G401 (cell line): Measurements from ENCODE around the gene GID8. TPM values are rescaled to one million over a fixed set of nuclear protein-coding genes. Genes with fewer than 3 reads are reported as not detected.

Experiments used
- DNase-seq: peaks from one replicate; pipeline ENCODE4 v3.0.0-alpha.2; 2015; ENCODE audit warnings: low spot score
- in situ Hi-C: cut with HindIII; loops from 2 replicates; pipeline ENCODE4 v1.10.0; 2016; ENCODE audit warnings: low sequenced_read_pairs, mixed read lengths
- total RNA-seq: library from RNA; depleted of rRNA; stranded (reverse); fragments of >200 nt; shearing (Covaris generic); gene quantifications from 2 replicates; pipeline ENCODE4 v1.2.3, GENCODE V29; 2014

Gene GID8
- total RNA-seq, 1 experiment from 2014 or later = 49.2 TPM

DNA sequence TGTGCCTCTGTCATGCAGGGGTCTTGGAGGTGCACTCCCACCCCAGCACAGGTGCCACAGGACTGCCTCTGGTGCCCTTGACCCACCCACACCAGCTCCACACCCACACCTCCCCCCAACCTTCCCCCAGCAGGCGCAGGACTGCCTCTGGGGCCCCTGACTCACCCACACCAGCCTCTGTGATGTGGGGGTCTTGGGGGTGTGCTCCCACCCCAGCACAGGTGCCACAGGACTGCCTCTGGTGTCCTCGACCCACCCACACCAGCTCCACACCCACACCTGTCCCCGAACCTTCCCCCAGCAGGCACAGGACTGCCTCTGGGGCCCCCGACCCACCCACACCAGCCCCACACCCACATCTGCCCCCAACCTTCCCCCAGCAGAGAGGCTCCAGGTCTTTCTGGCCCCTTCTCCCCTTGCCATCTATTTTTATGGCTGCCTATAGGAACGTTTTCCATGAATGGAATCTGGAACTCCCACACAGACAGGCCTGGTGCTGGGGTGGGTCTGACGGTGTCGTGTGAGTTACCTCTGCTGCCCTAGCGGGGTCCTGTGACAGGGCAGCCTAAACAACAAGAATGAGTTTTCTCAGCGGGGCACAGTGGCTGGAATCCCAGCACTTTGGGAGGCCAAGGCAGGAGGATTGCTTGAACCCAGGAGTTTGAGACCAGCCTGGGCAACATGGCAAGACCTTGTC, 38.0 kb downstream of the GID8 start:
- DNase-seq = no peak
- in situ Hi-C loops = no loop called here

DNA sequence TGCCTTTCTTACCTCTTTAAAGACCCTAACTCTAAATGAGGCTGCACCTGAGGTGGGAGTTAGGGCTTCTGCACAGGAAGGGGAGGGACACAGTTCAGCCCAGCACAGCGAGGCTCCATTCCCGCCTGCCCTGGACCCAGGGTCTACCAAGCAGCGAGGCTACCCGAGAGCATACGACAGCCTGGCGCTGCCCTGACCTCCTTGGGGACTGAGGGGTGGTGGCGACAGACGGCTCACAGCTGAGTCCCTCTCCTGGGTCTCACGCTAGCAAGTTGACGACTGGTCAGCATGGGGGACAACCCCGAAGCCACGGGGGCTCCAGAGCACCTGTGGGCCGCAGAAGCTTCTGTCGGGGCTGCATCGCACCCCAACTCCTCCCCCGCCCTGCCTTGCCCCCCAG, 38.9 kb downstream of the GID8 start:
- no peak for DNase-seq
- in situ Hi-C loops = no loop called here

DNA sequence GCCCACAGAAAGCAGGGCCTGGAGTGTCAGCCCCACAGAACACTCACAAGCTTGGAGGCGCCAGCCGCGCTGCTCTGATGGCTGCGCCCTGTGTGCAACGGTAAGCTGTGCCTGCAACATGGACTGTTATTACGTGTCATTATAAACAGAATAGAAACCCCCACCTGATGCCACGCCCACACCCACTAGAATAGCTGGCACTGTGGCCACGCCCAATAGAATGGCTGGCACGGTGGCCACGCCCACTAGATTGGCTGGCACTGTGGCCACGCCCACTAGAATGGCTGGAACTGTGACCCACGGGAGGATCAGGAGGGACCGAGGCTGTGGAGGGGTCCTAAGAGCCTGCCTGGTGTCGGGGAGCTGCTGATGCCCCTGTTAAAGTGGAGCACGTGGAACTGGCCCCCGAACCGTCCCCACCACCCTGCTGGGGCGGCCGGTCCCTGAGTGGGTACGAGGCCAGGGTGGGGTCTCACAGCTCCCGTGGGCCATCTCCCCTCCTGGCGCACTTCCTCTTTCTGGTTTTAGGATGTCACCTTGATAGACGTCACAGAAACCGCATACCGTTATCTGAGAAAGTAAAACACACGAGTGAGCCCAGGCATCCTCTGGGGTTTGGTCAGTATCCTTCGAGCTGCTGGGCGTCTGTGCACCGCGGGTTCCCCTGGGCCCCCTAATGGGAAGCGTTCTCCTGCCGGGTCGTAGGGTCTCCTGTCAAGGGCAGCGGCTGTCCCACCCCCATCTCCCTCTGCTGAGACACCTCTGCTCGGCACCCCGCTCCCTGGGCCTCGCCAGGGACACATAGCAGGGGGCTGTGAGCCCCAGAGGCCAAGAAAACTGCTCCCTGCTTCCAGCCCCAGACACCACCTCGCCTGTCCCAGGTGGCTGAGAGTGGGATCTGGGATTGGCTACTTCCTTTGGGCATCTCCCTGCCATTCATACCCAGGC, 39.9 kb downstream of the GID8 start:
- DNase-seq = no peak
- in situ Hi-C loops = no loop called here

DNA sequence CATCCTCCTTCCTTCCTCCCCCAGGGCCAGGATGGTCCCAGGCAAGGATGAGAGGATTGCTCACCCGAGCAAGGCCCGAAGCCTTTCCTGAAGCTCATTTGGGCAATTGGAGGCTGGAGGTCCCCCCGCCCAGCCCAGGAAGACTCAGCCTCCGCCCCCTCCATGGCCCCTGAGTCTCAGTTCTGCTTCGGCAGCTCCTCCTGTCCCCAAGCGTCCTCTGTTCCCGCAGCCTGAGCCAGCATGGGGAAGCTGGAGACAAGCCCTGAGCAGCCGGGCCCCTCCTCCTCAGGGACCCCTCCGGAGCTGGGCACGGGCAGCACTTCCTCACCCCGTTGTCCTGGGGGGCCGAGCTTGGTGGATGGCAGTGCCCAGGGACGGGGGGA, 40.6 kb downstream of the GID8 start:
- in situ Hi-C loops = no loop called here
- DNase-seq = no peak

DNA sequence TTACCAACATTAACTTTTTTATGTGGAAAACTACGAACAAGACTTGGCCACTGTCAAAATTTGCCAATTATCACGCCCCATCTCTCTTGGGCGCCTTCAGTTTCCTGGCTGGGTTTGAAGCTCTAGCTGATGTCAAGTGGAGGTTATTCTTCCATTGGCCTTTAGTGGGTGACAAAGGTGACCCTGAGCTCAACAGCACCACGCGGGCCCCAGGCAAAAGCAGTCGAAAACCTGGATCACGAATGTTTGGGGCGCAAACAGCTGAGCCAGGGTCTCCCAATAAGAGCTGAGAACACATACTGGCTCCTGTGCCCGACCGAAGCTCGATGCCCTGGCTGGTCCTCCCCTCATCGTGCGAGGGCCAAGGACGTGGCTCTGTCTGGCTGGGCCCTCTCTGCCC, 41.4 kb downstream of the GID8 start:
- in situ Hi-C loops = no loop called here
- no peak for DNase-seq

DNA sequence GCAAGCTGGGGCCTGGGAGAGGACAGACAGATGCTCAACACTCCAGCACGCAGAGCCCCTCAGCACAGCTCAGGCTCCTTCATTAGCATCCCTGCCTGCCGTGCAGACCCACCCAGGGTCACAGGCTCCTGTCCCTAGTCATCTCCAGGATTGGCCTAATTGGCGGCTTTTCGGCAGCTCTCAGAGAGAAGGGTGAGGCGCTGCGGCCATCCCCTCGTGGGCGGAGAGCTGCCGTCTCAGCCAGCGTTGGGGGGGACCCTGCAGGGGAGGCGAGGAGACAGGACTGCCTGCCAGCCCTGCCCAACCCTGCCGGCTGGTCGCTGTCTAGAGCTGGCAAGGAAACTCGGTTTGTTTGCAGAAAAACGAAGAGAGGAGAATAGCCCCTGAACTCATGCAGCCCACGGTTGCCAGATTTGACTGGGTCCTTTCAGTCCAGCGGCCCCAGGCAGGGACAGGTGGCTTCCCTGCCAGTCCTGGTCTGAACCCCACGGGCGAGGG, 42.0 kb downstream of the GID8 start:
- in situ Hi-C loops = no loop called here
- DNase-seq = peak; percentile 33

DNA sequence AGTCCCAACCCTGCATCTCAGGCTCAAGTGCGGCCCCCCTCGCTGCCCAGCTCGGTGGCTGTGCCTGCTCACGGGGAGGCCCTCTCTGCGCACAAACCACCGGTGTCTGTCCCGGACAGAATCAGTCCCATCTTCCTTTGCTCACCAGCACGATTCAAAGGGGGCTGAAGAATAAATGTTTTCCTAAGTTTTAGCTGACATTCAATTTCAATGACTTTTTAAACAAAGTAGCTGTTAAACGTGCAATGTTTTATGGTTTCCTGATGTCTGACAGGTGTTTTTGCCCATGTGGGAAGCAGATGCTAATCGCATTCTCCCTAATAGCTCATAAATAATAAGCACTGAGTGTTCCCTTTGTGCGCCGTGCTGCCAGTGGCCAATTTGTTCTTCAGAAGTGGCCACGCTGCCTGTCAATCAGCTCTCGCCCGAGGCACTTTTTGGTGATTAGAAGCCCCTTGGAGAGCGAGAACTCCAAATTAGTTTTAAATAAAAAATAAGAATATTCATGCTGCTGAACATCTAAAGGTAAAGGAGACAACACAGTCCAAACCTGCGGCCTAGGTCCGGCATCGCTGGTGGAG, 42.5 kb downstream of the GID8 start:
- in situ Hi-C loops = no loop called here
- DNase-seq = no peak

DNA sequence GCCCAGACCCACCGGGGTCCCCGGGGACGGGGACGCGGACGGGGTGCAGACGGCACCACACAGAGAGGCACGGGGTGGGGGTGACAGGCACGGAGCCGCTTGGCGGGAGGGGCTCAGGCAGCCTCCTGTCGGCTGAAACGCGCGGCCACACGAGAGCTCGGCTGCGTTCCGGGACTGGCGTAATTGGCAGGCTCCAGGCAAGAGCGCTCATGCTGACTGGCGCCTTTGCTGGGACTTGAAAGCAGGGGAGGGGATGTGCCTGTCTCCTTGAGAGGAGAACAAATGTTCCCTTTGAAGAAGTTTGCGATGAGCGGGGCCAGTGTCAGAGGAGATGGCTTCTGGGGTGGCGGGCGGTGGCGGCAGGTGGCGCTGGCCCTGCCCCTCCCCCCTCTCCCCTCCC, 43.0 kb downstream of the GID8 start:
- DNase-seq = peak; percentile 28
- in situ Hi-C loops = no loop called here

DNA sequence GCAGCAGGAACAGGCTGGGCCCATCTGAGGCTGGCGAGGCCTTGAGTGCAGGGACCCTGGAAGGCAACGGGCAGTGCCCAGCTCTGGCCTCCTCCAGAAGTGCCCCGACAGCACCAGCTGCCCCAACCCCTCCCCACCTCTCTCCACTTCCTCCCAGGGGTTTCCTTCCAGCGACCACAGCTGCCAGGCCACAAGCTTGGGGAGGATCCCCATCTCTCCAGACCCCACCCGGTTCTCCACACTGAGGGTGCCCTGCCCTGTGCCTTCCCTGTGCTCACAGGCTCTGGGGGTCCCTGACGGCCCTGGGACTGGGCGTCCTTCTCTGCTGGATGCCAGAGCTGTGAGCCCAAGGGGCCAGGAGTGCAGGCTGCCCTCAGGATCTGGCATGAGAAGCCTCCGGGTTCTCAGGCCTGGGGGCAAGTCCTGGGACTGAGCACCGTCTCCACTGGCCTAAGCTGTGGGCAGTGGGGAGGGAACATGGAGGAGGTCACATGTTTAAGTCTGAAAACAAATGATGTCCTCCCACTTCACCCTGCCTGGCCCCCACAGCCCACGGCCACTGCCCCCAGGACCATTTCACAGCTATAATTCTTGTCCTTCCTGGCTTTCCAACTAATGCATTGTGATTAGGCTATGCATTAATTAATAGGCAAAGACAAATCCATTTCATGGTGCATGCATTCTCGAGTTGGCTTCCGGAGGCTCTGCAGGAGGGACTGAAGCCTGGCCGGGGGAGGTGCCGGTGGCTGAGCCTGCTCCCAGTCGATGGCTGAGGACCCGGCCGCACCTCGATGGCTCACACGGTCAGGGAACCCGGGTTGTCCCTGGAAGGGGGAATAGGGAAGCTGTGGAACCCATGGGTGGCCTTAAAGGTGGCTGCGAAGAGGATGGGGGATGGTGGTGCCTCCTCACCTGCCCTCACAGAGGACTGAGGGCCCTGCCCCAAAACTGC, 44.5 kb downstream of the GID8 start:
- in situ Hi-C loops = no loop called here
- no peak for DNase-seq

DNA sequence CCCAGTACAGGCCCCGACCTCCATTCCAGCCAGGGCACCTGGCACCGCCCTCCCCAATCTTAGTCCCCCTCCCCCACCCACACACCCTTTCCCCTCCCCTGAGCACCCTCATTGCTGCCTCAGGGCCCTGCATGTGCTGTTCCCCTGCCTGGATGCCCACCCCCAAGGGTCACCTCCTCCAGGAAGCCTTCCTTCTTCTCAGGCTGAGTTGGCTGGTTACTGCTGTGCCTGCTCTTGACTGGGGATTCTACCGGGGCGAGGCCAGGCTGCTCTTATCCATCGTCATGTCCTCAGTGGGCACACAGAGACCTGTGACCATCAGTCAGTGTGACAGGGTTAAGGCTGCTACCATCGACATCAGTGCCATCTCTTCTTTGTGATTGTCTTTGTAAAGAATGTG, 45.3 kb downstream of the GID8 start:
- no peak for DNase-seq
- in situ Hi-C loops = no loop called here

DNA sequence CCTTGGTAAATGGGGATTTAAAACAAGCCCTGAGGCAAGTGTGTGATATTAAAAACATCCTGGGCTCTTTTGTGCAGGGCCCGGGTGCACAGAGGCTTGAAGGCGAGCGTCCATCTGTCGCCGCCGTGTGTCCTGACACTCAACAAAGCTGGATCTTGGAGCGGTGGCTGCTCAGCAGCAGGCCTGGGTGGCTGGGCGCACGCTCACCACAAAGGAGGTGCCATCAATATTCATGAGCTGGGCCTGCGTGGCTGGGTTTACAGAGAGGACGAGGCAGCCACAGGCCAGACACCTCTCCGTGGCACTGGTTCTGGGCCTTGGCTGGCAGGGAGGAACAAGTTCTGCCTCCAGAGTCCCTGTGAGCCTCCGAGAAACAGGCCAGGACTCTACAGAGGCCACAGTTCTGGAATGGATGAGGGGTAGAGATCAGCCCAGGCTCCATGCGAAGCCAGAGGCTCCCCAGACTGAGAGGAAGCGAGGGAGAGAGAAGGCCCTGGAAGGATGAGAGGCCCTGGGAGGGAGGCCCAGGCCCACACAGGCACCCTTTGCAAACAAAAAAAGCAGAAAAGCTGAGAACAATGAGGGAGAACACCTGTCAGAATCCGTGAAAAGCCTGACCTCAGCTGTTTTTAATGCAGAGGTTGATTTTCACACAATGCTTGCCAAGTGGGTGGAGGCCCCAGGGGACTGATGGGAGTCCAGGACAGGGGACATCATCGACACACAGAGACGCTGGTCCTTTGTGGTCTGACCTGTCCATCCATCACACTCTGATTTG, 46.9 kb downstream of the GID8 start:
- DNase-seq = peak; percentile 10
- in situ Hi-C loops = no loop called here

DNA sequence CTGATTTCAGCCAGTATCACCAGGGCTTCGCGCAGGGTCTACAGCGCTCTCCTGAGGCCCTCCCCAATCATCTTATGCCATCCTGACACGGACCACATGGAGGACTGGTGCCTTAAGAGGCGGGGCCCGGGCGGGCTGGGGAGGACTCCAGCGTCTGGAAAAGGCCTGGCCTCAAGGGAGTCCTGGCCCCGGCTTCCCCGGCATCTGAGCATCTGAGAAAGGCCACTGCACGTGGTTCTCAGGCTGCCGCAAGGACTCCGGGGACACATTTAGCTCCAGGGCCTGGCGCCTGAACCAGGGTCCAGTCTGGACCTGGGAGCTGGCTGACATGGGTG, 47.5 kb downstream of the GID8 start:
- DNase-seq = no peak
- in situ Hi-C loops = no loop called here

DNA sequence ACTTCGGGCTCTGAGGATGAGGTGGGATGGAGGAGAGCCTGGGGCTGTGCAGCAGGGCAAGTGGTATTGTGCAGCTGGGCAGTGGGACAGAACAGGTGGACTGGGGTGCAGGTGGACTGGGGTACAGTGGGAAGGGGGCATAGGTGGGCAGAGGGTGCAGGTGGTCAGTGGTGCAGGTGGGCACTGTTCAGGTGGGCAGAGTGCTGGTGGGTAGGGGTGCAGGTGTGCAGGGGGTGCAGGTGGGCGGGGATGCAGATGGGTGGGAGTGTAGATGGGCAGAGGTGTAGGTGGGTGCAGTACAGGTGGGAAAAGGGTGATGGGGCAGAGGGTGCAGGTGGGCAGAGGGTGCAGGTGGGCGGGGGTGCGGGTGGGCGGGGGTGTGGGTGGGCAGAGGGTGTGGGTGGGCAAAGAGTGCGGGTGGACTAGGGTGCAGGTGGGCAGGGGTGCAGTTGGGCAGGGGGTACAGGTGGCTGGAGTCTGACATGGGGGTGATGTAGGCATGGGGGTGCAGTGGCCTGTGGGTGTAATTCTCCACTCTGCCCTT, 48.4 kb downstream of the GID8 start:
- DNase-seq = no peak
- in situ Hi-C loops = no loop called here

DNA sequence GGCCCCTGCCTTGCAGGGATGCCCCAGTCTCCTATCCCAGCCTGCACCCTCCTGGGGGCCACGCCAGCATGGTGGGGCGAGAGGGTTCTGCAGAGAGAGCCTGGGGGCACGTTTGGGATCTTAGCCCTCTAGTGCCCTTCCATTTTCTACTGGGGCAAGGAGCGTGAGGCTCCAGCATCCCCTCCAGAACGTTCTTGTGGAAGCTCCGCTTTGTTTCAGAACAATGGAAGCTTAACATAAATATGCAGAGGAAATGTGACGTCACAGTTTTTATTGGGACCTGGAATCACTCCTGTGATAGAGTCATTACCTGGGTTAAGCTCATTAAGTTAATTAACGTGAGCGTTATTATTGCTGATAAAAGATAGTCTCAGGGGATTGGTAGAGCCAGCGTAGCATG, 49.2 kb downstream of the GID8 start:
- in situ Hi-C loops = no loop called here
- no peak for DNase-seq

DNA sequence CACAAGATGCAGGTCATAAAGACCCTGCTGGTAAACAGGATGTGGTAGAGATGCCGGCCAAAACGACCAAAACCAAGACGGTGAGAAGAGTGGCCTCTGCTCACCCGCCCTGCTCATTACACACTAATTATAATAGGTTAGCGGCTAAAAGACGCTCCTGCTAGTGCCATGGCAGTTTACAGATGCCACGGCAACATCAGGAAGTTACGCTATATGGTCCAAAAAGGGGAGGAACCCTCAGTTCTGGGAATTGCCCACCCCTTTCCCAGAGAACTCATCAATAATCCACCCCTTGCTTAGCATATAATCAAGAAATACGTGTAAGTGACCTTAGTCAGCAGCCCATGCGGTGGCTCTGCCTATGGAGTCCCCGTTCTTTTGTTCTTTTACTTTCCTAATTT, 51.3 kb downstream of the GID8 start:
- DNase-seq = no peak
- in situ Hi-C loops = no loop called here

DNA sequence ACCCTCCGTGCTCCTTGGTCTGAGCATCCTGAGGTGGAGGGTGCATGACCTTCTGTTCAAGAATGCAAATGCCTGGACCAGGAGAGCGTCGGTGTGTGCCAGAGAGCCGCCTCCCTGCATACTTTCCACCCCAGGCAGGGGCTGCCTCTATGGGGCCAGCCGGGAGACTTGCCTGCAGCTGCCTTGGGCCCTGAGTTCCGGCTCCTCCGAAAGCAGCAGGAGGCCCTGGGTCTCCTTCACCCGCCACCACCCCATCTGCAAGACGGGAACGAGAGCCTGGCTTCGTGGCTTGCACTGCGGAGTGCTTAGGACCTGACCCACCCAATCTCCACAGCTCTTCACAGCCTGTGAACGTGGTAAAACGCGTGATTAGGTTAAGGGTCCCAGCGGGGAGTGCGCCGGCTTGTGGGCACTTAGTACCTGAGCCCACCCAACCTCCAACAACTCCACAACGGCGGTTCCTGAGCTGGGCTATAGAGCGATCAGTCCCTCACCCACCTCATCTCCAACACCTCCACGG, 52.4 kb downstream of the GID8 start:
- DNase-seq = no peak
- in situ Hi-C loops = no loop called here

DNA sequence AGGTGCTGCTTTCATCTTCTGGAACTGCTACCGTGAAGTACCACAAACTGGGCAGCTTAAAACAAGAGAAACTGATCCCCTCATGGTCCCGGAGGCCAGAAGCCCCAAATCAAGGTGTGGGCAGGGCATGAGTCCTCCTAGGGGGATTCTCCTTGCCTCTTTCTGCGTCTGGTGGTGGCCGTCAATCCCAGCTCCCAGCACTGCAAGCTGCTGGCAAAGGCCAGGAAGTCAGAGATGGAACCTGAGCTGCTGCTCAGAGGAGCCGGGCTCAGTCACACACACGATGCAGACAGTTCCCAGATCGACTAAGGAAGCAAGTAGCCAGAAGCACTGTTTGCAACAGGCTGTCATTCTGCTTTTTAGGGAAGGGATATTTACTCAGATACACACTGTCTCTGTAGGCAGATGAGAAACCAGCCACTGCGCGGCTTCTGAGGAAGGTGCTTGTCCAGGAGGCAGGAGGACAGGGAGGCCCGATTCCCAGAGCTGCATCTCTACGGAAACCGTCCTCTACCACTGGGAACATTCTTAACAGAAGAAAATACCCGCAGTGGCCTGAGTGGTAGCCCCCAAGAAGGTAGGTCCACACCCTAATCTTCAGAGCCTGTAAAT, 53.4 kb downstream of the GID8 start:
- no peak for DNase-seq
- in situ Hi-C loops = no loop called here

DNA sequence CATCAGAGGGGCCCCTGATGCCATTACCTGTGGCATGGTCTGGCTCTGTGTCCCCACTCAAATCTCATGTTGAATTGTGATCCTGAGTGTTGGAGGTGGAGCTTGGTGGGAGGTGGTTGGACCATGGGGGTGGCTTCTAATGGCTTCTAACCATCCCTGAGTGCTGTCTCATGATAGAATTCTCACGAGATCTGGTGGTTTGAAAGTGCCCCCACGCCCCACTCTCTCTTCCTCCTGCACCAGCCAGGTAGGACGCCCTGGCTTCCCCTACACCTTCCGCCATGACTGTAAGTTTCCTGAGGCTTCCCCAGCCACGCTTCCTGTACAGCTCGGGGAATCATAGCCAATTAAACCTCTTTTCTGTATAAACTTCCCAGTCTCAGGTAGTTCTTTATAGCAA, 53.9 kb downstream of the GID8 start:
- in situ Hi-C loops = no loop called here
- DNase-seq = no peak
